Measurements from ENCODE around the gene CPED1. TPM values are rescaled to one million over a fixed set of nuclear protein-coding genes. Genes with fewer than 3 reads are reported as not detected.

Gene CPED1
- total RNA-seq, 3 donors from 2014 or later (not counting 1 experiment from before 2014, with no cell fraction given): 0.50 to 1.3 (median 0.96) TPM

DNA sequence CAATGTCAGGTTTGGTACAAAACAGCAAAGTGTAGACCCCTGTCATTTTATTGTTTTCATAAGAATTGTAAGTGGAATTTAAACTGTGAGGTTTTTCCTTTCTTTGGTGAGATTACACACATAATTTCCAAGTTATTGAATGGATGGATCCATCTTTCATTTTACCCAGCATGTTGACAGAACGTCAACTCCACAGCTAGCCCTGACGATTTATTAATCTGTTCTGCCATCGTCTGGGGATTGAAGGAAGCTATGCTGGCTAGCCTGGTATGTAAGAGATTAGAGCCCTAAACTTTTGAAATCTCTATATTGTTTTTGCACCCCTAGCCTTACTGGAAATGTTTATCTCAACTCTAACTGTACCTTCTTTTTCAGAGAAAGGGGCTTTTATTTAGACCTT lies 348.9 kb downstream of the CPED1 start:
- ATAC-seq: no peak
- TF ChIP-seq, protein P1, sequence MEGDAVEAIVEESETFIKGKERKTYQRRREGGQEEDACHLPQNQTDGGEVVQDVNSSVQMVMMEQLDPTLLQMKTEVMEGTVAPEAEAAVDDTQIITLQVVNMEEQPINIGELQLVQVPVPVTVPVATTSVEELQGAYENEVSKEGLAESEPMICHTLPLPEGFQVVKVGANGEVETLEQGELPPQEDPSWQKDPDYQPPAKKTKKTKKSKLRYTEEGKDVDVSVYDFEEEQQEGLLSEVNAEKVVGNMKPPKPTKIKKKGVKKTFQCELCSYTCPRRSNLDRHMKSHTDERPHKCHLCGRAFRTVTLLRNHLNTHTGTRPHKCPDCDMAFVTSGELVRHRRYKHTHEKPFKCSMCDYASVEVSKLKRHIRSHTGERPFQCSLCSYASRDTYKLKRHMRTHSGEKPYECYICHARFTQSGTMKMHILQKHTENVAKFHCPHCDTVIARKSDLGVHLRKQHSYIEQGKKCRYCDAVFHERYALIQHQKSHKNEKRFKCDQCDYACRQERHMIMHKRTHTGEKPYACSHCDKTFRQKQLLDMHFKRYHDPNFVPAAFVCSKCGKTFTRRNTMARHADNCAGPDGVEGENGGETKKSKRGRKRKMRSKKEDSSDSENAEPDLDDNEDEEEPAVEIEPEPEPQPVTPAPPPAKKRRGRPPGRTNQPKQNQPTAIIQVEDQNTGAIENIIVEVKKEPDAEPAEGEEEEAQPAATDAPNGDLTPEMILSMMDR (IDR thresholded peaks at IDR 0.05): no peak
- Histone ChIP-seq H3K4me3 (ENCODE audit: low read length) (no peak overlapping the region), H3K36me3 (ENCODE audit: control insufficient read depth, insufficient read depth, low read length) (no peaks in the 10 kb centered on the region), H3K27ac (ENCODE audit: low read length) (no peak overlapping the region), H3K27me3 (ENCODE audit: control insufficient read depth, insufficient read depth, low read length) (peaks cover 17% of the 10 kb centered on the region), H3K4me1 (ENCODE audit: control insufficient read depth, insufficient read depth, low read length) (peaks cover 4% of the 10 kb centered on the region), H3K9me3 (ENCODE audit: control insufficient read depth, insufficient read depth, low read length) (no peaks in the 10 kb centered on the region)
- peaks cover 3 to 19% of the 10 kb centered on the region in 2 donors for H3K27me3 Mint-ChIP-seq (ENCODE audit: low read depth in 2 of 2)
- H3K4me1 Mint-ChIP-seq: peaks cover 7 to 14% of the 10 kb centered on the region in 2 donors
- intact Hi-C loops (cut with micrococcal nuclease): no loop called here
- DNase-seq: no peak
- H3K9me3 Mint-ChIP-seq: no peaks in the 10 kb centered on the region
- H3K36me3 Mint-ChIP-seq: peaks cover 7% of the 10 kb centered on the region
- 17% methylated on average over 1 of the region's 3 CpGs for WGBS (ENCODE audit: insufficient coverage)
- H3K27ac Mint-ChIP-seq: no peak overlapping the region
- H3K4me3 Mint-ChIP-seq: no peak overlapping the region

DNA sequence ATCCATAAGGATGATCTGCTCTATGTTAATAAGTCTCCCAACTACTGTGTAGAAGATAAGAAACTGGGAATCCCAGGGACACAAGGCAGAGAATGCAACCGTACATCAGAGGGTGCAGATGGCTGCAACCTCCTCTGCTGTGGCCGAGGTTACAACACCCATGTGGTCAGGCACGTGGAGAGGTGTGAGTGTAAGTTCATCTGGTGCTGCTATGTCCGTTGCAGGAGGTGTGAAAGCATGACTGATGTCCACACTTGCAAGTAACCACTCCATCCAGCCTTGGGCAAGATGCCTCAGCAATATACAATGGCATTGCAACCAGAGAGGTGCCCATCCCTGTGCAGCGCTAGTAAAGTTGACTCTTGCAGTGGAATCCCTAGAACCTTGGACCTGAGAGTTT lies 350.6 kb downstream of the CPED1 start:
- peaks cover 7 to 14% of the 10 kb centered on the region in 2 donors for H3K4me1 Mint-ChIP-seq
- no peaks in the 10 kb centered on the region for H3K9me3 Mint-ChIP-seq
- peaks cover 15% of the 10 kb centered on the region for H3K27me3 ChIP-seq (ENCODE audit: control insufficient read depth, insufficient read depth, low read length)
- H3K4me3 ChIP-seq (ENCODE audit: low read length): no peak overlapping the region
- DNase-seq: no peak
- H3K4me1 ChIP-seq (ENCODE audit: control insufficient read depth, insufficient read depth, low read length): peaks cover 4% of the 10 kb centered on the region
- ATAC-seq: peak in 1 of 3 donors; percentile 47
- H3K4me3 Mint-ChIP-seq: no peak overlapping the region
- peaks cover 3 to 16% of the 10 kb centered on the region in 2 donors for H3K27me3 Mint-ChIP-seq (ENCODE audit: low read depth in 2 of 2)
- no peaks in the 10 kb centered on the region for H3K36me3 ChIP-seq (ENCODE audit: control insufficient read depth, insufficient read depth, low read length)
- TF ChIP-seq, protein P1 (IDR thresholded peaks at IDR 0.05): no peak
- no peak overlapping the region for H3K27ac Mint-ChIP-seq
- no peak overlapping the region for H3K27ac ChIP-seq (ENCODE audit: low read length)
- intact Hi-C loops (cut with micrococcal nuclease): no loop called here
- no peaks in the 10 kb centered on the region for H3K9me3 ChIP-seq (ENCODE audit: control insufficient read depth, insufficient read depth, low read length)
- WGBS (ENCODE audit: insufficient coverage): 38% methylated on average over 5 of the region's 5 CpGs
- peaks cover 8% of the 10 kb centered on the region for H3K36me3 Mint-ChIP-seq

DNA sequence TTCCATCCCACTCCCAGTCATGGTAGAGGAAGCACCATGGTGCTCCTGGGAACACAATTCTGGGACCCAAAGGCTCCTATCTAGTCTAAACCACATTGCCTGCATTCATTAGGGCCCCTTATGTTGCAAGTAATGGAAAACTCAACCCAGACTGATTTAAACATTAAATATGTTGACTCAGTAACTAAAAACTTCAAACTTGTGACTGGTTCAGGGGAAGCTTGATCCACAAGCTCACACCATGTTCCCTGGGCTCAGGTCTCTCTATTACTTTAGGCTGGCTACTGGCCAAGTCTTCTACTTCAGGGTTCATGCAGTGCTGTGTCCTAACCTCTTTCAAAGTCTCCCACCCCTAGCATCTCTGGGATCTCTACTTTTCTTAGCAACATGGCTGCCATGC lies 353.4 kb downstream of the CPED1 start:
- Histone ChIP-seq H3K27ac (ENCODE audit: low read length) (no peak overlapping the region), H3K27me3 (ENCODE audit: control insufficient read depth, insufficient read depth, low read length) (no peaks in the 10 kb centered on the region), H3K36me3 (ENCODE audit: control insufficient read depth, insufficient read depth, low read length) (peaks cover under 1% of the 10 kb centered on the region), H3K4me3 (ENCODE audit: low read length) (no peak overlapping the region), H3K9me3 (ENCODE audit: control insufficient read depth, insufficient read depth, low read length) (no peaks in the 10 kb centered on the region), H3K4me1 (ENCODE audit: control insufficient read depth, insufficient read depth, low read length) (peaks cover 4% of the 10 kb centered on the region)
- TF ChIP-seq, protein P1 (IDR thresholded peaks at IDR 0.05): no peak
- peaks cover 8% of the 10 kb centered on the region for H3K36me3 Mint-ChIP-seq
- H3K9me3 Mint-ChIP-seq: no peaks in the 10 kb centered on the region
- ATAC-seq (no peak), DNase-seq (no peak)
- no peaks in the 10 kb centered on the region for H3K27me3 Mint-ChIP-seq (ENCODE audit: low read depth in 2 of 2)
- no peak overlapping the region for H3K27ac Mint-ChIP-seq
- H3K4me1 Mint-ChIP-seq: peaks cover 7 to 14% of the 10 kb centered on the region in 2 donors
- no peak overlapping the region for H3K4me3 Mint-ChIP-seq
- intact Hi-C loops (cut with micrococcal nuclease): no loop called here

DNA sequence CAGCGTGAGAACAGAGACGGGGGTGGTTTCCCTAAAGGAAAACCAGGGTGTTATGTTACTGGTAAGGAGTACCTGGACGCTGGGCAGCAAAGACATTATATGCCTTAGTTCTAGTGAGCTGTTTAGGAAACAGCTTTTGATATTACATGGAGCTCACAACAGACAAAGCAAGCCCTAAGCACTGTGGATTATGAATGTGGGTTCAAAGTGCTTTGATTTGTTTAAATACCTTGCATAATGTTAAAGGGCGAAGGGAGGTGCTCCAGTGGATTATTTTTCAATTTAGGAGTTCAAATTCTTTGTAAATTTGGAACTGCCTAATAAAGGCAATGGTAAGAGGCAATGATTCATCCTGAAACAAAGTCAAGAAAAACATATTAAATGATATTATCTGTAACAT lies 354.1 kb downstream of the CPED1 start:
- WGBS (ENCODE audit: insufficient coverage): 99% methylated on average over 4 of the region's 4 CpGs

More for the DNA sequence above, 354.1 kb downstream of the CPED1 start:
- Mint-ChIP-seq H3K4me3 (no peak overlapping the region), H3K27me3 (ENCODE audit: low read depth in 2 of 2) (no peaks in the 10 kb centered on the region), H3K27ac (no peak overlapping the region), H3K4me1 (peaks cover 7 to 14% of the 10 kb centered on the region in 2 donors), H3K36me3 (peaks cover 8% of the 10 kb centered on the region), H3K9me3 (no peaks in the 10 kb centered on the region)
- Histone ChIP-seq H3K36me3 (ENCODE audit: control insufficient read depth, insufficient read depth, low read length) (peaks cover 6% of the 10 kb centered on the region), H3K27ac (ENCODE audit: low read length) (no peak overlapping the region), H3K4me3 (ENCODE audit: low read length) (no peak overlapping the region), H3K4me1 (ENCODE audit: control insufficient read depth, insufficient read depth, low read length) (peaks cover 4% of the 10 kb centered on the region), H3K9me3 (ENCODE audit: control insufficient read depth, insufficient read depth, low read length) (no peaks in the 10 kb centered on the region), H3K27me3 (ENCODE audit: control insufficient read depth, insufficient read depth, low read length) (no peaks in the 10 kb centered on the region)
- intact Hi-C loops (cut with micrococcal nuclease): no loop called here
- TF ChIP-seq, protein P1 (IDR thresholded peaks at IDR 0.05): no peak
- ATAC-seq (no peak), DNase-seq (no peak)

Measured in natural killer cell (primary cell).